K562 (cell line): ENCODE data around the gene FHIT. TPM values are rescaled to one million over a fixed set of nuclear protein-coding genes. Genes with fewer than 3 reads are reported as not detected.

Source experiments
- ATAC-seq: fragments of 200-7000 bp; cut with Tn5 transposase; 3 replicates; pipeline ENCODE4 v1.9.1; 2020; ENCODE audit warnings: moderate library complexity
- BruUV-seq: library from RNA; stranded (reverse); fragments of 400-500 nt; replicated peaks from 2 replicates; lab custom pipeline; 2021; lab: Mats Ljungman, UMichigan
- CTCF ChIA-PET: fragments of 300-600 bp; formaldehyde crosslinking; extraction: SDS; loops from one replicate; lab custom pipeline; 2021; ENCODE audit warnings: low intra/inter-chr PET ratio; lab: Yijun Ruan, JAX
- POLR2A ChIA-PET: fragments of 300-600, 350-650 bp; sonication (Branson Sonifier 250); formaldehyde crosslinking; extraction: SDS; loops from one replicate; lab custom pipeline; 2021; ENCODE audit warnings: antibody characterized with exemption, inconsistent platforms; lab: Yijun Ruan, JAX
- DNase-seq, 4 experiments: peaks; one replicate each; pipeline versions ENCODE4 v3.0.0 to v3.0.0-alpha.2; 2011 to 2018; ENCODE audit warnings: low spot score in 3 of 4, mixed read lengths in 3 of 4; ENCODE audit errors: extremely low read depth in 1 of 4
- FAIRE-seq: peaks from 2 replicates; lab custom pipeline; 2011; peaks lifted over from hg19 to GRCh38; lab: Jason Lieb, UNC
- H2AFZ ChIP-seq: 2 replicates; pipeline ENCODE4 v1.6.0; 2011; ENCODE audit warnings: low read depth, low read length, control low read depth, inconsistent platforms
- H3K27ac ChIP-seq: fragments of 200-600 bp; 3 replicates; pipeline ENCODE4 v1.8.0; 2011; ENCODE audit warnings: low read depth, mild to moderate bottlenecking, control low read depth, inconsistent platforms, low read length, moderate library complexity, mixed read lengths; ENCODE audit errors: extremely low read depth
- H3K27me3 ChIP-seq, 2 experiments: fragments of 300-600 bp in 1 of 2; 2 replicates in 1 of 2; 3 replicates in 1 of 2; pipeline versions ENCODE4 v1.6.0 to v1.8.0; 2011; ENCODE audit warnings: inconsistent platforms in 2 of 2, low read length in 2 of 2, mild to moderate bottlenecking in 1 of 2, mixed read lengths in 1 of 2, moderate library complexity in 1 of 2; ENCODE audit not compliant: control insufficient read depth in 2 of 2, insufficient read depth in 2 of 2
- H3K36me3 ChIP-seq: fragments of 300-600 bp; 3 replicates; pipeline ENCODE4 v1.8.0; 2011; ENCODE audit warnings: mild to moderate bottlenecking, low read length, inconsistent platforms; ENCODE audit not compliant: control insufficient read depth, insufficient read depth
- H3K4me1 ChIP-seq, 2 experiments: fragments of 200-600 bp in 1 of 2; replicated peaks in 1 of 2; 2 replicates in 1 of 2; 3 replicates in 1 of 2; pipeline versions ENCODE4 v1.5.1 to v1.8.0; 2011; ENCODE audit warnings: inconsistent platforms in 2 of 2, low read length in 2 of 2, mild to moderate bottlenecking in 1 of 2, mixed read lengths in 1 of 2, moderate library complexity in 1 of 2; ENCODE audit not compliant: control insufficient read depth in 2 of 2, insufficient read depth in 2 of 2
- H3K4me2 ChIP-seq: 2 replicates; pipeline ENCODE4 v1.6.1; 2011; ENCODE audit warnings: low read length, control low read depth, inconsistent platforms, mixed read lengths; ENCODE audit not compliant: insufficient read depth
- H3K4me3 ChIP-seq: fragments of 200-600 bp; sonication (generic), shearing (Covaris generic); 2 replicates; pipeline ENCODE4 v1.5.1; 2016; ENCODE audit warnings: control low read depth, inconsistent platforms
- H3K79me2 ChIP-seq: fragments of 200-600 bp; 3 replicates; pipeline ENCODE4 v1.8.0; 2011; ENCODE audit warnings: low read length, inconsistent platforms; ENCODE audit not compliant: control insufficient read depth, insufficient read depth
- H3K9ac ChIP-seq, 2 experiments: 2 replicates each; pipeline versions ENCODE4 v1.6.0 to v1.6.1; 2011; ENCODE audit warnings: low read depth in 2 of 2, low read length in 2 of 2, control low read depth in 1 of 2, inconsistent platforms in 1 of 2, mild to moderate bottlenecking in 1 of 2, mixed read lengths in 1 of 2; ENCODE audit not compliant: insufficient read depth in 1 of 2
- H3K9me1 ChIP-seq: one replicate; pipeline ENCODE4 v1.6.0; 2011; ENCODE audit warnings: inconsistent platforms, mild to moderate bottlenecking, low read length, moderate library complexity; ENCODE audit not compliant: control insufficient read depth, insufficient read depth
- H3K9me3 ChIP-seq: replicated peaks from 2 replicates; pipeline ENCODE4 v1.5.1; 2011; ENCODE audit warnings: low read depth, low read length, inconsistent platforms; ENCODE audit not compliant: control insufficient read depth, insufficient read depth
- H4K20me1 ChIP-seq: replicated peaks from 2 replicates; pipeline ENCODE4 v1.6.1; 2011; ENCODE audit warnings: low read length, inconsistent platforms, mixed read lengths; ENCODE audit not compliant: control insufficient read depth, insufficient read depth
- MED1 ChIP-seq: sonication (generic); formaldehyde crosslinking; IDR thresholded peaks from 2 replicates; pipeline ENCODE4 v1.8.1; 2023; ENCODE audit warnings: missing genetic modification reagents, borderline replicate concordance
- NFE2L1 ChIP-seq: fragments of 450-650 bp; IDR thresholded peaks from 2 replicates; pipeline ENCODE4 v1.6.1; 2016; ENCODE audit warnings: missing genetic modification characterization, low read depth, mild to moderate bottlenecking, missing compliant biosample characterization, moderate library complexity, borderline replicate concordance
- SIX5 ChIP-seq, 2 experiments: IDR thresholded peaks; 2 replicates each; pipeline ENCODE4 v1.6.1; 2011; ENCODE audit warnings: low read length in 2 of 2, borderline replicate concordance in 1 of 2, low read depth in 1 of 2, mild to moderate bottlenecking in 1 of 2, moderate library complexity in 1 of 2; ENCODE audit not compliant: insufficient read depth in 1 of 2
- TBP ChIP-seq: optimal IDR thresholded peaks from 2 replicates; pipeline ENCODE3; 2011; ENCODE audit warnings: low read depth, low read length, improper control_type of control experiment
- ZNF175 ChIP-seq: fragments of 200-800 bp; sonication (Bioruptor generic); IDR thresholded peaks from 2 replicates; pipeline ENCODE4 v1.6.1; 2016; ENCODE audit warnings: low read depth, mild to moderate bottlenecking, missing genetic modification characterization, missing compliant biosample characterization
- ZNF253 ChIP-seq: fragments of 250-450 bp; sonication (Bioruptor Pico); conservative IDR thresholded peaks from 2 replicates; pipeline ENCODE4 v1.6.1; 2021; ENCODE audit warnings: mild to moderate bottlenecking
- WGBS: fragments of 100-300 bp; shearing (Covaris generic); methylation state at CpG from one replicate; pipeline ENCODE4 v1.1.6; 2016; ENCODE audit warnings: low coverage, mixed read lengths; ENCODE audit not compliant: insufficient coverage; ENCODE audit errors: missing lambda C conversion rate; 5-methylcytosine and 5-hydroxymethylcytosine counted together
- in situ Hi-C: fragments of 300-500 bp; cut with MboI; formaldehyde crosslinking; loops from 4 replicates; pipeline ENCODE4 v1.15.0; 2018; ENCODE audit warnings: inconsistent platforms, mixed read lengths
- intact Hi-C: fragments of 100-400 bp; cut with micrococcal nuclease; formaldehyde crosslinking; loops from 2 replicates; pipeline ENCODE4 v1.14.2; 2022
- polyA plus RNA-seq, 8 experiments: library from polyadenylated mRNA; depleted of rRNA in 4 of 8; stranded (reverse) in 5 of 8; unstranded in 3 of 8; fragments of >200 nt; fragmentation: Nextera tagmentation in 2 of 8; fragmentation: Illumina TruSeq in 1 of 8; extraction: Ambion mirVana in 2 of 8; extraction: Trizol in 1 of 8; gene quantifications; 2 replicates each; pipeline versions ENCODE4 v1.2.1 to v1.2.3, GENCODE V29; 2011 to 2014; ENCODE audit warnings: inconsistent platforms in 1 of 8, missing spikeins in 1 of 8
- total RNA-seq, 7 experiments: library from RNA; depleted of rRNA in 6 of 7; stranded (reverse); fragments of >200 nt in 6 of 7; fragmentation: Illumina TruSeq in 2 of 7; extraction: Trizol in 2 of 7; gene quantifications; 2 replicates each; pipeline versions ENCODE4 v1.2.1 to v1.2.3, GENCODE V29; 2011 to 2021; ENCODE audit warnings: low replicate concordance in 1 of 7
- TF ChIP-seq, protein P1 (sequence below), 3 experiments: IDR thresholded peaks in 2 of 3; conservative IDR thresholded peaks in 1 of 3; 2 replicates each; pipeline ENCODE4 v1.5.1; 2011 to 2012; ENCODE audit warnings: low read length in 3 of 3, mild to moderate bottlenecking in 3 of 3, control low read depth in 2 of 3, improper control_type of control experiment in 1 of 3, inconsistent platforms in 1 of 3, low read depth in 1 of 3, mixed read lengths in 1 of 3, moderate library complexity in 1 of 3; ENCODE audit not compliant: insufficient read depth in 2 of 3

The FHIT gene
- total and polyA plus RNA-seq, 9 of the 15 experiments (the other 6 are each of a cell fraction or from before 2014, with no cell fraction given): 1.7 to 9.1 (median 4.3) TPM

DNA sequence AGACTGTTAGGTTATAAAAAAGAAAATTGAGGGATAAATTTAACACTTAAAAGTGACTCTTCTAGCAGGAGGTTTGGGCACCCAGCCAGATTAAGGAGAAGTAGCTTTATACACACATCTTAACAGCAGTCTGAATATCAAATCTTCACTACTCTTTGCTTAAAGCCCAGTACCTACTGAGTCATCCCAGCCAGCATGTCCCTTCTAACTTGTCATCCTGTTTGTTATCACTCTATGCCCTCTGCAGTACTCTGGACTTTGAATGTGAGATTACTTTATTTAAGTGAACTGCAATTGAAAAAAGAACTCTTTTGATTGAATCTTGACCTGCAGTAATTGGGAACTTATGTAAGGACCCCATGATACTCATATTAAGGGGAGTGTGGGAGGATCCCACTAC, 77.6 kb downstream of the FHIT start (continued):
- no peak for TF ChIP-seq SIX5 (IDR thresholded peaks at IDR 0.05; ENCODE audit: borderline replicate concordance in 1 of 2, insufficient read depth in 1 of 2, low read depth in 1 of 2, low read length in 2 of 2)
- no peak for TF ChIP-seq ZNF175
- TF ChIP-seq MED1: no peak
- TF ChIP-seq NFE2L1 (tag): no peak
- TF ChIP-seq ZNF253 (CRISPR knock-in tag): no peak

DNA sequence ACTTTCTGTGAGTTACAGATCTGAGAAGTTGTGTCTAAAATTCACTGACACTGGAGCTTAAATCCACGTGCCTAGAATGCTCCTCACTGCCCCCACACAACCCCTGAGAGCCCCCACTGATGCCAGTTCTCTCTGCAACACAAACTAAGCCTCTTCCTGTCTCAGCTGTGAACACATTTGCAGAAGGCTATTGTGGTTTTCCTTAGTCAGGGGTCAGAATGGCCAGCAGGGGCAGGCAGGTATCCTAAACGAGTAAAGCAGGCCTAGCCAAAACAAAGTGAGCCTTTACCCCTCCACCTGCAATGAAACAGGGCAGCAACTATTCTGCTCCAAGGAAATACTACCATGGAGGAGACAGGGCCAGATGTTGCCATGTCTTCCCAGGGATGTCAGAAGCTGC, 78.6 kb downstream of the FHIT start:
- H3K4me2 ChIP-seq: no peak overlapping the region
- POLR2A ChIA-PET: no interaction called here
- in situ Hi-C loops: no loop called here
- H3K9me1 ChIP-seq: no peaks in the 10 kb centered on the region
- no peak overlapping the region for H3K9ac ChIP-seq
- H3K27ac ChIP-seq: no peak overlapping the region
- ATAC-seq: peak; percentile 29; the same call in 1 of the 3 replicates
- DNase-seq: no peak
- no peaks in the 10 kb centered on the region for H4K20me1 ChIP-seq
- no peaks in the 10 kb centered on the region for H3K79me2 ChIP-seq
- no peak for FAIRE-seq
- H2AFZ ChIP-seq: no peak overlapping the region
- no peaks in the 10 kb centered on the region for H3K4me1 ChIP-seq
- CTCF ChIA-PET: no interaction called here
- H3K36me3 ChIP-seq: no peaks in the 10 kb centered on the region
- WGBS: 20% methylated on average over 2 of the region's 2 CpGs
- H3K27me3 ChIP-seq: no peaks in the 10 kb centered on the region
- H3K4me3 ChIP-seq: no peak overlapping the region
- intact Hi-C loops: no loop called here
- no TSS peak for BruUV-seq
- TF ChIP-seq TBP: no peak
- TF ChIP-seq, protein P1, sequence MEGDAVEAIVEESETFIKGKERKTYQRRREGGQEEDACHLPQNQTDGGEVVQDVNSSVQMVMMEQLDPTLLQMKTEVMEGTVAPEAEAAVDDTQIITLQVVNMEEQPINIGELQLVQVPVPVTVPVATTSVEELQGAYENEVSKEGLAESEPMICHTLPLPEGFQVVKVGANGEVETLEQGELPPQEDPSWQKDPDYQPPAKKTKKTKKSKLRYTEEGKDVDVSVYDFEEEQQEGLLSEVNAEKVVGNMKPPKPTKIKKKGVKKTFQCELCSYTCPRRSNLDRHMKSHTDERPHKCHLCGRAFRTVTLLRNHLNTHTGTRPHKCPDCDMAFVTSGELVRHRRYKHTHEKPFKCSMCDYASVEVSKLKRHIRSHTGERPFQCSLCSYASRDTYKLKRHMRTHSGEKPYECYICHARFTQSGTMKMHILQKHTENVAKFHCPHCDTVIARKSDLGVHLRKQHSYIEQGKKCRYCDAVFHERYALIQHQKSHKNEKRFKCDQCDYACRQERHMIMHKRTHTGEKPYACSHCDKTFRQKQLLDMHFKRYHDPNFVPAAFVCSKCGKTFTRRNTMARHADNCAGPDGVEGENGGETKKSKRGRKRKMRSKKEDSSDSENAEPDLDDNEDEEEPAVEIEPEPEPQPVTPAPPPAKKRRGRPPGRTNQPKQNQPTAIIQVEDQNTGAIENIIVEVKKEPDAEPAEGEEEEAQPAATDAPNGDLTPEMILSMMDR (IDR thresholded peaks at IDR 0.05 in 2 of 3, conservative IDR thresholded peaks at IDR 0.05 in 1 of 3; ENCODE audit: insufficient read depth in 2 of 3, low read depth in 1 of 3, low read length in 3 of 3): 0 out of 6 replicates have a peak, but pooled peaks of 2 of the 3 experiments have one; percentile 2 to 11
- no peaks in the 10 kb centered on the region for H3K9me3 ChIP-seq
